A549 (cell line): ENCODE results near the gene EMC8. TPM values are rescaled to one million over a fixed set of nuclear protein-coding genes. Genes with fewer than 3 reads are reported as not detected.

Experiments
- ATAC-seq, 2 experiments: fragments of 200-7000 bp in 1 of 2; fragments of >200 bp in 1 of 2; cut with Nextera tagmentation in 1 of 2; cut with Tn5 transposase in 1 of 2; 3 replicates each; pipeline versions ENCODE4 v1.8.0 to v1.9.1; 2018 to 2020; ENCODE audit warnings: mild to moderate bottlenecking in 1 of 2, moderate library complexity in 1 of 2
- CTCF ChIA-PET: fragments of 300-600 bp; sonication (Branson Sonifier 250); formaldehyde crosslinking; extraction: SDS; loops from one replicate; lab custom pipeline; 2021; ENCODE audit warnings: antibody characterized with exemption, inconsistent platforms; lab: Yijun Ruan, JAX
- POLR2A ChIA-PET: fragments of 350-600 bp; formaldehyde crosslinking; extraction: SDS; loops from one replicate; lab custom pipeline; 2021; ENCODE audit warnings: antibody characterized with exemption, inconsistent platforms; lab: Yijun Ruan, JAX
- DNase-seq, 2 experiments: peaks; one replicate each; pipeline versions ENCODE4 v3.0.0 to v3.0.0-alpha.2; 2011 to 2016; ENCODE audit warnings: low read depth in 1 of 2, low spot score in 1 of 2
- FAIRE-seq: peaks from 2 replicates; lab custom pipeline; 2011; peaks lifted over from hg19 to GRCh38; lab: Jason Lieb, UNC
- H3K27ac ChIP-seq, 2 experiments: fragments of >200 bp; sonication (Bioruptor Twin); formaldehyde crosslinking; 3 replicates each; pipeline ENCODE4 v1.5.1; 2016 to 2017
- H3K4me1 ChIP-seq: fragments of >200 bp; sonication (Bioruptor Twin); formaldehyde crosslinking; 3 replicates; pipeline ENCODE4 v1.6.1; 2016
- H3K4me2 ChIP-seq: fragments of >200 bp; sonication (Bioruptor Twin); formaldehyde crosslinking; 3 replicates; pipeline ENCODE4 v1.6.1; 2016
- H3K4me3 ChIP-seq: fragments of >200 bp; sonication (Bioruptor Twin); formaldehyde crosslinking; 3 replicates; pipeline ENCODE4 v1.5.1; 2016
- H3K9me3 ChIP-seq: fragments of >200 bp; sonication (Bioruptor Twin); formaldehyde crosslinking; 3 replicates; pipeline ENCODE4 v1.6.1; 2016
- ATOH8 ChIP-seq: fragments of 250-450 bp; sonication (Bioruptor Pico); IDR thresholded peaks from 2 replicates; pipeline ENCODE4 v1.5.0; 2020; ENCODE audit warnings: low read depth, mild to moderate bottlenecking, moderate library complexity
- CEBPB ChIP-seq, 2 experiments: fragments of >200 bp in 1 of 2; sonication (Bioruptor Twin) in 1 of 2; formaldehyde crosslinking in 1 of 2; IDR thresholded peaks; 2 replicates each; pipeline ENCODE4 v1.6.1; 2012 to 2016
- CHD4 ChIP-seq: fragments of 200-600 bp; sonication (generic); IDR thresholded peaks from 2 replicates; pipeline ENCODE4 v1.6.1; 2016; ENCODE audit warnings: antibody characterized with exemption, mild to moderate bottlenecking, borderline replicate concordance
- E2F6 ChIP-seq: IDR thresholded peaks from 2 replicates; pipeline ENCODE4 v1.6.1; 2012; ENCODE audit warnings: low read depth, borderline replicate concordance
- EHMT2 ChIP-seq: fragments of 200-600 bp; sonication (generic); IDR thresholded peaks from 2 replicates; pipeline ENCODE4 v1.6.1; 2016; ENCODE audit warnings: antibody characterized with exemption, low read depth, mild to moderate bottlenecking, moderate library complexity
- EP300 ChIP-seq, 2 experiments: fragments of >200 bp; sonication (Bioruptor Twin); formaldehyde crosslinking; IDR thresholded peaks; 2 replicates in 1 of 2; 3 replicates in 1 of 2; pipeline ENCODE4 v1.6.1; 2016 to 2017
- HOXA7 ChIP-seq: fragments of 250-450 bp; sonication (Bioruptor Pico); IDR thresholded peaks from 2 replicates; pipeline ENCODE4 v1.5.0; 2020; ENCODE audit warnings: mild to moderate bottlenecking, moderate library complexity
- HOXB13 ChIP-seq: fragments of 250-450 bp; sonication (Bioruptor Pico); IDR thresholded peaks from 2 replicates; pipeline ENCODE4 v1.5.0; 2020; ENCODE audit warnings: low read depth, mild to moderate bottlenecking, moderate library complexity
- KDM5A ChIP-seq: fragments of 200-600 bp; sonication (generic); IDR thresholded peaks from 2 replicates; pipeline ENCODE4 v1.6.1; 2016; ENCODE audit warnings: antibody characterized with exemption, mild to moderate bottlenecking
- MAX ChIP-seq: IDR thresholded peaks from 2 replicates; pipeline ENCODE4 v1.6.1; 2012
- MAZ ChIP-seq: fragments of 150-350 bp; IDR thresholded peaks from 2 replicates; pipeline ENCODE4 v1.6.1; 2014; ENCODE audit warnings: antibody characterized with exemption, low read depth, low read length, borderline replicate concordance
- NR3C1 ChIP-seq: fragments of >200 bp; sonication (Bioruptor Twin); formaldehyde crosslinking; IDR thresholded peaks from 3 replicates; pipeline ENCODE4 v1.6.1; 2017
- RAD21 ChIP-seq, 2 experiments: fragments of >200 bp in 1 of 2; sonication (Bioruptor Twin) in 1 of 2; formaldehyde crosslinking in 1 of 2; IDR thresholded peaks in 1 of 2; conservative IDR thresholded peaks in 1 of 2; 2 replicates in 1 of 2; 3 replicates in 1 of 2; pipeline ENCODE4 v1.6.1; 2012 to 2018; ENCODE audit warnings: inconsistent platforms in 1 of 2
- RFX5 ChIP-seq: fragments of 450-650 bp; IDR thresholded peaks from 2 replicates; pipeline ENCODE4 v1.7.1; 2014; ENCODE audit warnings: antibody characterized with exemption, mild to moderate bottlenecking, moderate library complexity
- RNF2 ChIP-seq: fragments of 200-600 bp; sonication (generic); IDR thresholded peaks from 2 replicates; pipeline ENCODE4 v1.6.1; 2016; ENCODE audit warnings: low read depth, mild to moderate bottlenecking, antibody characterized with exemption, moderate library complexity, borderline replicate concordance
- SREBF2 ChIP-seq: fragments of 450-650 bp; IDR thresholded peaks from 2 replicates; pipeline ENCODE4 v1.6.1; 2014; ENCODE audit warnings: mild to moderate bottlenecking, moderate library complexity
- TFCP2L1 ChIP-seq: fragments of 250-450 bp; sonication (Bioruptor Pico); IDR thresholded peaks from 2 replicates; pipeline ENCODE4 v1.5.0; 2021; ENCODE audit warnings: mild to moderate bottlenecking
- USF2 ChIP-seq: fragments of 450-650 bp; IDR thresholded peaks from 2 replicates; pipeline ENCODE4 v1.6.1; 2014; ENCODE audit warnings: antibody characterized with exemption
- ZNF302 ChIP-seq: fragments of 250-450 bp; sonication (Bioruptor Pico); IDR thresholded peaks from 2 replicates; pipeline ENCODE4 v1.9.0; 2021; ENCODE audit warnings: inconsistent platforms, mild to moderate bottlenecking, moderate library complexity
- ZSCAN20 ChIP-seq: fragments of 250-450 bp; sonication (Bioruptor Pico); IDR thresholded peaks from 2 replicates; pipeline ENCODE4 v1.8.0; 2022; ENCODE audit warnings: mild to moderate bottlenecking, moderate library complexity
- WGBS: methylation state at CpG from one replicate; pipeline ENCODE4 v1.1.6; 2017; ENCODE audit errors: missing lambda C conversion rate; 5-methylcytosine and 5-hydroxymethylcytosine counted together
- polyA plus RNA-seq, 4 experiments: library from polyadenylated mRNA; depleted of rRNA in 3 of 4; stranded (reverse); fragments of >200 nt; fragmentation: RNase III in 1 of 4; extraction: RNeasy Plus Mini Kit Qiagen cat#74134 plus additional on column Dnase treatment in 1 of 4; gene quantifications; 2 replicates in 3 of 4; 3 replicates in 1 of 4; pipeline ENCODE4 v1.2.3, GENCODE V29; 2011 to 2017
- TF ChIP-seq, protein P1 (sequence below): fragments of 150-350 bp; IDR thresholded peaks from 2 replicates; pipeline ENCODE4 v1.6.1; 2014; ENCODE audit warnings: low read depth, mild to moderate bottlenecking, low read length

Gene EMC8
- polyA plus RNA-seq, 2 of the 4 experiments (the other 2 are of a cell fraction), result 43.0 to 53.2 TPM

DNA sequence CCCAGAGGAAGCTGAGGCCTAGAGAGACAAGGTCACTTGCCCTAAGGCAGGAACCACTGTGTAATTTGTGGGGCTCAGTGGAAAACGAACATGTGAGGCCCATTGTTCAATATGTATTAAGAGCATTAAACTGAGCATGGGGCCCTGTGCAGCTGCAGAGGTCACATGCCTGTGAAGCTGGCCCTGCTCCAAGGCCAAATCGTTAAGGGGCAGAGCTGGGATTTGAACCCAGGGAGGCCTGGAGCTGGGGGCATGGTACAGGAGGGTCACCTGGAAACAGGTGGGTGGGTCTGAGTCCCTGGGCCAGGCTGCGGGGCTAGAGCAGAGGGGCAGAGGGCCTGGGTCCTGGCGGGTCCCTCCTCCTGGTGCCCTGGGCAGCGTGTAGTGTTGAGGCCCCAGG, 68.2 kb downstream of the EMC8 start (continued):
- TF ChIP-seq HOXB13 (no peak), CEBPB (IDR thresholded peaks at IDR 0.05) (no peak), E2F6 (no peak), ZNF302 (no peak), ATOH8 (CRISPR knock-in tag) (no peak), RFX5 (no peak), ZSCAN20 (no peak)

- DNase-seq, result no peak
- no peak overlapping the region for H3K27ac ChIP-seq
- TF ChIP-seq, protein P1, sequence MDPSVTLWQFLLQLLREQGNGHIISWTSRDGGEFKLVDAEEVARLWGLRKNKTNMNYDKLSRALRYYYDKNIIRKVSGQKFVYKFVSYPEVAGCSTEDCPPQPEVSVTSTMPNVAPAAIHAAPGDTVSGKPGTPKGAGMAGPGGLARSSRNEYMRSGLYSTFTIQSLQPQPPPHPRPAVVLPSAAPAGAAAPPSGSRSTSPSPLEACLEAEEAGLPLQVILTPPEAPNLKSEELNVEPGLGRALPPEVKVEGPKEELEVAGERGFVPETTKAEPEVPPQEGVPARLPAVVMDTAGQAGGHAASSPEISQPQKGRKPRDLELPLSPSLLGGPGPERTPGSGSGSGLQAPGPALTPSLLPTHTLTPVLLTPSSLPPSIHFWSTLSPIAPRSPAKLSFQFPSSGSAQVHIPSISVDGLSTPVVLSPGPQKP, result no peak
- TF ChIP-seq, all 56 proteins: peak for 0
- FAIRE-seq, result no peak
- H3K4me1 ChIP-seq, result no peaks in the 10 kb centered on the region
- H3K9me3 ChIP-seq, result no peaks in the 10 kb centered on the region
- no peak for ATAC-seq
- 89% methylated on average over 5 of the region's 5 CpGs for WGBS
- ChIA-PET POLR2A (no interaction called here), CTCF (interaction anchor here (0.8 to 15.5 kb wide), 2 partner anchors 11 to 20 kb away, joined by 3 to 130 read pairs; no protein-coding TSS in a partner anchor)
- no peak overlapping the region for H3K4me2 ChIP-seq
- no peak overlapping the region for H3K4me3 ChIP-seq
Observed at GRCh38 chr16:85730186-85730465, 69.2 kb downstream of the EMC8 start.

- Histone ChIP-seq H3K4me2 (no peak overlapping the region), H3K4me3 (no peak overlapping the region), H3K27ac (no peak overlapping the region), H3K4me1 (no peaks in the 10 kb centered on the region), H3K9me3 (no peaks in the 10 kb centered on the region)
- POLR2A ChIA-PET, result no interaction called here
- TF ChIP-seq EHMT2 (no peak), CHD4 (no peak), MAZ (no peak), HOXA7 (CRISPR knock-in tag) (no peak), USF2 (no peak), MAX (no peak), RAD21 (conservative IDR thresholded peaks at IDR 0.05 in 1 of 2, IDR thresholded peaks at IDR 0.05 in 1 of 2) (no peak), RFX5 (no peak), SREBF2 (no peak), KDM5A (no peak), TFCP2L1 (CRISPR knock-in tag) (no peak), EP300 (IDR thresholded peaks at IDR 0.05) (no peak), RNF2 (no peak), NR3C1 (no peak)
- TF ChIP-seq, protein P1, result no peak
- CTCF ChIA-PET, result interaction anchor here (0.8 to 15.5 kb wide), 3 partner anchors 11 to 55 kb away, joined by 3 to 130 read pairs (median 4); no protein-coding TSS in a partner anchor
- ATAC-seq (no peak), DNase-seq (no peak), FAIRE-seq (no peak)
- WGBS, result 80% methylated on average over 16 of the region's 16 CpGs
Observed at GRCh38 chr16:85729452-85730185, 69.7 kb downstream of the EMC8 start.
